T-helper 2 cell treated with Interferon-gamma antibody and Interleukin-4, amounts not matched to agents 100 ng/mL and 5 ng/mL, for 36 hours (primary cell): Measurements from ENCODE around the gene CDK5RAP3. TPM values are rescaled to one million over a fixed set of nuclear protein-coding genes. Genes with fewer than 3 reads are reported as not detected.
"Not testable (repeated sequence)": the region's sequence is repeated elsewhere in the genome, so short reads cannot be mapped to it uniquely, and the experiment has no call there.

Experiments used
- intact Hi-C: fragments of 100-400 bp; cut with micrococcal nuclease; formaldehyde crosslinking; loops from one replicate; pipeline ENCODE4 v1.15.1; 2023
- total RNA-seq: library from RNA; stranded (reverse); gene quantifications from 2 replicates; pipeline ENCODE4 v1.2.3, GENCODE V29; 2022

Gene CDK5RAP3
- total RNA-seq, 1 donor from 2014 or later = 214 TPM

- intact Hi-C loops = no loop called here
Measured at GRCh38 chr17:47996201-47996600, 25.3 kb downstream of the CDK5RAP3 start.

DNA sequence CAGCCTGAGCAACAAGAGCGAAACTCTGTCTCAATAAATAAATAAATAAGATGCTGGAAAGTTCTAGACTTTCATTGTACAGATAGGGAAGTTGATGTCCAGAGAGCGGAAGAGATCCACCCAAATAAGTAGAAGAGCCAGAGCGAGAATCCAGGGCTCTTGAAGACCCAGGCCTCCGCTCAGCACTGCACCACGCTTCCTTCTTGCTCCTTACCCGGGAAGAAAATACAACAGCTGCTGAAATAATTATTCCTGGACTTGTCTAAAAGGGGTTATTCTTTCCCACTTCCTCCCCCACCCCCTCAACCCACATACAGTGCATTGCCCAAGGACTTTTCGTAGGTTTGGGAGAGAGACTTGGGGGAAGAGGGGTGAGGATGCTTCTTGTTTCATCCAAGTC is 26.7 kb downstream of the CDK5RAP3 start:
- intact Hi-C loops = no loop called here

DNA sequence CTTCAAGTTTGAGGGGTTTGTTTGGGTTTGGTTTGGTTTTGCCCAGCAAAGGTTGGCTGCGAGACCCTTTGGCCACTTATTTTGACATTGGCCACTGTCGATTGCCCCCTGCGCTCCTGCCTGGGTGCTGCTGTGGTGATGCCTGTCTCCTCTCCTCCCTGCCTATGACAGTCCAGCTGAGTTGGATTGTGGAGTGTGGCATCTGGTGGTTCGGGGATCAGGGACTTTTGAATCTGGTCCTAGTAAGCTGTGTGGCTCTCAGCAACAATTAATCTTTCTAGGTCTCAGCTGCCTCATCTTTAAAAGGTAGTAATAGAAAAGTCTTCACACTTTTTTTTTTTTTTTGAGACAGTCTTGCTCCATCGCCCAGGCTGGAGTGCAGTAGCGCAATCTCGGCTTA is 27.1 kb downstream of the CDK5RAP3 start:
- intact Hi-C loops = no loop called here

GRCh38 chr17:47999582-47999981 is 28.7 kb downstream of the CDK5RAP3 start:
- intact Hi-C loops = no loop called here

GRCh38 chr17:48001197-48001596 is 30.3 kb downstream of the CDK5RAP3 start:
- intact Hi-C loops = no loop called here

DNA sequence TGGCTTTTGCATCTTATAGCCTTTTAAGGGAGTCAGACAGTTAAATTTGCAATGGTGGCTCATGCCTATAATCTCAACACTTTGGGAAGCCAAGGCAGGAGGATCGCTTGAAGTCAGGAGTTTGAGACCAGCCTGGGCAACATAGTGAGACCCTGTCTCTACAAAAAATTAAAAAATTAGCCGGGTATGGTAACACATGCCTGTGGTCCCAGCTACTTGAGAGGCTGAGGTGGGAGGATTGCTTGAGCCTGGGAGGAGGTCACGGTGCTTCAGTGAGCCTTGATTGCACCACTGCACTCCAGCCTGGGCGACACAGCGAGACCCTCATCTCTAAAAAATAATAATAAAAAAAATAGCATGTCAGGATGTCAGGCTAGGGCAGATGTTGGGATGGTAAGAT is 30.7 kb downstream of the CDK5RAP3 start:
- intact Hi-C loops = not testable (repeated sequence)

- intact Hi-C loops = no loop called here
Measured at GRCh38 chr17:48002266-48002915, 31.5 kb downstream of the CDK5RAP3 start.

- intact Hi-C loops = no loop called here
Measured at GRCh38 chr17:48002916-48003416, 32.1 kb downstream of the CDK5RAP3 start.

DNA sequence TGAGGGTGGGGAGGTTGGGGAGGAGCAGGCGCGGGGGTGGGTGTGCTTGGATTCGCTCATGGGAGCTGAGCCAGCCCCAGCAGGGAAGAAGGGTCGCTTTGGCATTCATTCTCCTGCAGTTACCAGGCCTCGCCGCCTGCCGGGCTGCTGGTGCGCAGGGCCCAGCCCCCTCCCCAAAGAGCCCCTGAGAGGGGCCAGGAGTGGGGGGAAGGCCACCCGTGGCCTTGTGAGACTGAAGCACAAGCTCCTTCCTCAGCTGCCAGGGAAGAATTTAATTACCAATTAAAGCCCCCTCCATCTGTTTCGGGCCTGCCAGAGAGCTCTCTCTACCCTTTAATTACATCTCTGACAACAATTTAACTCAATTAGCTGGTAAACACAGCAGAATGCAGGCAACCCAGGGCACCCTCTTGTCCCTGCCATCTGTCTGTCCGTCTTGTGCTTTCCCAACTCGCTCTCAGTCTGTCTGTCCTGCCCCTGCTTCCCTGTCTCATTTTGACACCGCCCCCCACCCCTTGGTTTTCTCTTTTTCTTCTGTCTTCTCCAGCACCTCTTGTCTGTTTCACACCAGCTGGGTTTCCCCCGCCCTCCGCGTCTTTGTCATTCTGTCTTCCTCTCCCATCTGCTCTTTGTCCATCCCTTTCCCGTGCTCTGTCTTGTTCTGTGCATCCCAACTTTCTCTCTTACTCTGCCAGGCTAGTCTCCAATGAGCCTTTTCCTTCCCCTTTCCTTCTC is 32.7 kb downstream of the CDK5RAP3 start:
- intact Hi-C loops = no loop called here

DNA sequence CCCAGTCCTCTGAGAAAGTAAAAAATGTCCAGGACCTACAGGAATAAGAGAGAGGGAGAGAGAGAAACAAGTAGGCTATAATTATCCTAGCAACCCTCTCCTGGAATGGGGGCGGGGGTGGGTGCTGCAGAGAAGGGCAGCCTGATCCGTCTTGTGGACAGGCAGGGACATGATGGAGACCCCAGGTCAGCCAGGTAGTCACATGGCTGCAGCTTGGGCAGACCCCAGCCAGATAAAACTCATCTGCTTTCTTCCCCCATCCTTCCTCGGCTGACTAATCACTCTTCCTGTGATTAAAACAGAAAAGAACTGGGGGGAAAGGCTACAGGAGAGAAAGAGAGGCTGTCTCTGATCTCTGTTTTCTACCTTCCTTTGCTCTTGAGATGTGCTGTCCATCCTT is 34.1 kb downstream of the CDK5RAP3 start:
- intact Hi-C loops = no loop called here

DNA sequence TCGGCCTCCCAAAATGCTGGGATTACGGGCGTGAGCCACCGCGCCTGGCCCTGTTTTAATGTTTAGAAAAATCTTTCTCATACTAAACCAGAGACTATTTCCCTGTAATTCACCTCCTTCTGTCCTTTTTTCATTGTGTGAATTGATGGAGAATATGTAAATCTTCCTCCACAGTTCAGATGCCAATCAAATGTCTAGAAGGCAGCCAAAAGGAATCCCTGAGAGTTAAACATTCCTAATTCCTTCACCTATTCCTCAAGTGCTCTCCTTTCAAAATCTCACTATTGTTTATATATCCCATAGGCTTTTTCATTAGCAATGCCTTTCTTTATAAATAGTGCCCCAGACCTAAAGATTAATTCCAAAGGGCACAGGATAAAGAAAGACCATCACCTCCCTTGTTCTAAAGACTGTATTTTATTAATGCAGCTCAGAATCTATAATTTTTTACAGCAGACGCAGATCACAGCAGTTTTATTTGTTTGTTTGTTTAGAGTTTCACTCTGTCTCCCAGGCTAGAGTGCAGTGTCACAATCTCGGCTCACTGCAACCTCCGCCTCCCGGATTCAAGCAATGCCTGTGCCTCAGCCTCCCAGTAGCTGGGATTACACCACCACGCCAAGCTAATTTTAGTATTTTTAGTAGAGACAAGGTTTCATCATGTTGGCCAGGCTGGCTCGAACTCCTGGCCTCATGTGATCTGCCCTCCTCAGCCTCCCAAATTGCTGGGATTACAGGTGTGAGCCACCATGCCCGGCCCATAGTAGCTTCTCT is 36.2 kb downstream of the CDK5RAP3 start:
- intact Hi-C loops = no loop called here

DNA sequence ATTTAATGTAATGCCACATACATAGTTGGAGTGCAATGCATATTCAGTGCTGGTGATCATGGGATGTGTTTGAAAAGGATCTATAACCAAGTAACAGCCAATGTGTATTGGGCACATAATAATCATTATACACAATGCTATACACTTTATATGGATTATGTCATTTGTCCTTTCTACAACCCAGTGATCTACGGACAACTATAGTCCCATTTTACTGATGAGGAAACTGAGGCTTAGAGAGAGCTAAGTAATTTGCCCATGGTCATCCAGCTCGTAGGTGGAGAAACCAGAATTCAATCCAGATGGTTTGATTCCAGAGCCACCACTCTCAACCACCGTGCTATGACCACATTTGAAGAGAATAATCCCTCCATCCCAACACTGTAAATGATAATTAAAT is 39.3 kb downstream of the CDK5RAP3 start:
- intact Hi-C loops = no loop called here

- intact Hi-C loops = no loop called here
Measured at GRCh38 chr17:48011405-48012150, 40.7 kb downstream of the CDK5RAP3 start.

GRCh38 chr17:48012151-48012520 is 41.2 kb downstream of the CDK5RAP3 start:
- intact Hi-C loops = no loop called here

DNA sequence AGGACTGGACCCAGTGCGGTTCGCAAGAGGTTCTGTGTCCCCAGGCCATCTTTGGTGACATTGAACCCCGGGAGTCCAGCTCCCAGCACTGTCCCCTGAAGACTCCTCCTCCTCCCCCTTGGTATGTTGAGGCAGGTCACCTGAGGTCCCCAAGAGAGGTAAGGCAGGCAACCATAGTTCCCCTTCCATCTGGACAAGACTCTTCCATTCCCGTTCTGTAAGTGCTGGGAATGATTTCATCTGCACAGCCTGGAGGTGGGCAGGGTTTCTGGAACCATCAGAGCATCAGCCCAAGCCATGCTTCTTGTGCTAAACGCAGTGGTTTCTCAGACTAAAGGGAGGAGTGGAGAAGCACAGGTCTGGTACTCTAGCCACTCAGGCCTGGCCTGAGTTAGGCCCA is 41.7 kb downstream of the CDK5RAP3 start:
- intact Hi-C loops = no loop called here

GRCh38 chr17:48013876-48014594 is 43.1 kb downstream of the CDK5RAP3 start:
- intact Hi-C loops = no loop called here

DNA sequence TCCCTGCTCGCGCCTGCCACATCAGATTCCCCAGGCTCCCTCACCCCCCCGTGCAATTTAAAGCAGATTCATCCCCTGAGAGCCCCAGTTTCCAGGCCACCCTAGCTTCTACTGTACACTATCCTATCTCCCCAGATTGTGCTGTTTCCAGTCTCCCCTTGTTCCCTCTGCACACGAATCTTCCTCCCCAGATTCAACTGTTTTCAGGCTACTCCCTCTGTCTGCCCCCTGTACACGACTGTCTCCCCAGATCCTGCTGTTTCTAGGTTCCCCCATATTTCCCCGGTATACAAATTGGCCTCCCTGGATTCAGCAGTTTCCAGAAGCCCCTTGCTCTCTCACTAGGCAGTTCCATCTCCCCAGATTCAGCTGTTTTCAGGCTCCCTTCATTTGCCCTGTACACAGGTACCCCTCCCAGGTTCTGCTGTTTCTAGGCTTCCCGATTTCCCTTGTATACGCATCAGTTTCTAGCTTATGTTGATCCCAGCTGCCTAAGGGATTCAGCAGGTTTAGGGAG is 43.7 kb downstream of the CDK5RAP3 start:
- intact Hi-C loops = no loop called here

DNA sequence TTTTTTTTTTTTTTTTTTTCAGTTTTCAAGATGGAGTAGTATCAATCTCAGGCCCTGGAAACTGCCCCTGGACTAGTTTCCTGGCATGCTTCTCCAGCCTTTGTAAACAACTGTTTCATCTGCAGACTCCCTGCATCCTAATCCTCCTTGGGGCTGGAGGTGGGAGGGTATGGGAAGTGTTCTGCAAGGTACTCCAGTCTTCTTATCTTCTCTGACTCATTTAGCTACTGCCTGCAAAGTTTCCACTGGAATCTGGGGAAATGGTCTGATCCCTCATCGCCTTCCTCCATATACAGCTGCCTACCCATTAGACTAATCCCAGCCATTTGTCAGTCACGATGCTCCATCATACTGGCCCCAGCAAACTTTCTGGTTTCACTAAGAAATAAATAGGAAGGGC is 45.2 kb downstream of the CDK5RAP3 start:
- intact Hi-C loops = loop anchor here (2.0 kb wide), 1 partner anchor 37 kb away; no protein-coding TSS in a partner anchor

GRCh38 chr17:48017817-48018158 is 46.9 kb downstream of the CDK5RAP3 start:
- intact Hi-C loops = loop anchor here (2.0 kb wide), 1 partner anchor 39 kb away; no protein-coding TSS in a partner anchor

GRCh38 chr17:48021934-48022333 is 51.0 kb downstream of the CDK5RAP3 start:
- intact Hi-C loops = loop anchor here (10.0 kb wide), 1 partner anchor 313 kb away; no protein-coding TSS in a partner anchor
